Fibroblast of the aortic adventitia (primary cell): Measurements from ENCODE around the gene HKDC1. TPM values are rescaled to one million over a fixed set of nuclear protein-coding genes. Genes with fewer than 3 reads are reported as not detected.

ENCODE experiments used
- DNase-seq: peaks from one replicate; pipeline ENCODE4 v3.0.0-alpha.2; 2010; ENCODE audit warnings: low read depth
- H3K4me3 ChIP-seq: 2 replicates; pipeline ENCODE4 v1.5.1; 2011; ENCODE audit warnings: low read depth, mild to moderate bottlenecking, control low read depth, low read length, moderate library complexity
- total RNA-seq: library from RNA; depleted of rRNA; stranded (reverse); fragments of >200 nt; gene quantifications from 2 replicates; pipeline ENCODE4 v1.2.3, GENCODE V29; 2012; ENCODE audit warnings: low replicate concordance
- TF ChIP-seq, protein P1 (sequence below): IDR thresholded peaks from 2 replicates; pipeline ENCODE4 v1.5.1; 2011; ENCODE audit warnings: mild to moderate bottlenecking, low read length, control low read depth, inconsistent platforms; ENCODE audit not compliant: insufficient read depth

HKDC1 gene
- total RNA-seq, 1 donor, result 0.09 TPM

DNA sequence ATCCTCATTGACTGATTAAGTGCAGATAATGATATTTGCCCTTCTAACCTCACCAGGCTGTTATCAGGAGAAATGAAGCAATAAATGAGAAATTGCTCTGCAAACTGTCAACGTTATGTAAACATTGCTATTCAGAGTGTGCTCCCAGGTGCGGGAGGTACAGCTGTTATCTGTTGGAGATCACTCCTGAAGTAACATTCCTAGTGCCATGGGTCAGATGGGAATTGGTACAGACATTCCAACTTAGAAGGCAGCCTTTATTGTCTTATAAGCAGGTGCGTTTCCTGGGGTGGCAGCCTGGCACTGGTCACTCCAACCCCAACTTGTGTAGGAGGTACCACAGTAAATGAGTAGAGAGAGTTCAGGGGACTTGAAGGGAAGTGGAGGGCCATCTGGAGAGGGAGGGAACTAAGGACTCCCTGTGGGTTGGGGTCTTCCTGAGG, 95.0 kb downstream of the HKDC1 start:
- TF ChIP-seq, protein P1, sequence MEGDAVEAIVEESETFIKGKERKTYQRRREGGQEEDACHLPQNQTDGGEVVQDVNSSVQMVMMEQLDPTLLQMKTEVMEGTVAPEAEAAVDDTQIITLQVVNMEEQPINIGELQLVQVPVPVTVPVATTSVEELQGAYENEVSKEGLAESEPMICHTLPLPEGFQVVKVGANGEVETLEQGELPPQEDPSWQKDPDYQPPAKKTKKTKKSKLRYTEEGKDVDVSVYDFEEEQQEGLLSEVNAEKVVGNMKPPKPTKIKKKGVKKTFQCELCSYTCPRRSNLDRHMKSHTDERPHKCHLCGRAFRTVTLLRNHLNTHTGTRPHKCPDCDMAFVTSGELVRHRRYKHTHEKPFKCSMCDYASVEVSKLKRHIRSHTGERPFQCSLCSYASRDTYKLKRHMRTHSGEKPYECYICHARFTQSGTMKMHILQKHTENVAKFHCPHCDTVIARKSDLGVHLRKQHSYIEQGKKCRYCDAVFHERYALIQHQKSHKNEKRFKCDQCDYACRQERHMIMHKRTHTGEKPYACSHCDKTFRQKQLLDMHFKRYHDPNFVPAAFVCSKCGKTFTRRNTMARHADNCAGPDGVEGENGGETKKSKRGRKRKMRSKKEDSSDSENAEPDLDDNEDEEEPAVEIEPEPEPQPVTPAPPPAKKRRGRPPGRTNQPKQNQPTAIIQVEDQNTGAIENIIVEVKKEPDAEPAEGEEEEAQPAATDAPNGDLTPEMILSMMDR, result no peak
- H3K4me3 ChIP-seq, result no peak overlapping the region
- DNase-seq, result no peak

DNA sequence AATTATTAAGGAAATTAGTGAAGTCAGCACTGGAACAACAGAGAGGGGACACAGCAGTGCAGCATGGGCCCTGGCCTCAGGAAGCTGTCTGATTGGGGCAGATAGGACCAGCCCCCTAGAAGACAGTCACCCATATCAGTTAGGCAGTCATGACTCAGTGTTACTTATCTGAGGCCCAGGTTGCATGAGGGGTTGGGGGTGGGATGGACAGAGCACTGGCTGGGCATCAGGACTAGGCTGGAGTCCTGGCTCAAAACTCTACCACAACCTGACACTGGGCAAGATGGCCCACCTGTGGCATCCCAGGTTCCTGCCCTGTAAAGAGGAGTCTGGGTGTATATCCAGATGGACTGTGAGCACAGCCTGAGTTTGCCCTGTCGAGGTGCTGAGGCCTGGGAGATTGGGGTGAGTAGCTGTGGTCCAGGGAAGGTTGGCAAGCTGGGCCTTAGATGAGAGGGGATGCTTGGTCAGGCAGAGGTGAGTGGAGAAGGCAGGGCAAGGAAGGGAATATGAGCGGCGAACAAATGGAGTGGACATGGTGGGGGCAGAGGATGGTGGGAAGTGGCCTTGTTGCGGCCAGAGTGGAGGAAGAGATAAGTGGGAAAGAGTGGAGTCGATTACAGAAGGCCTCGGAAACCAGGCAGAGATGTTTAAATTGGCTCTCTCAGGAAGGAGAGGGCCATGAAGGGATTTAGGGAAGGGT, 95.6 kb downstream of the HKDC1 start:
- no peak for DNase-seq
- H3K4me3 ChIP-seq, result no peak overlapping the region
- TF ChIP-seq, protein P1, result no peak

DNA sequence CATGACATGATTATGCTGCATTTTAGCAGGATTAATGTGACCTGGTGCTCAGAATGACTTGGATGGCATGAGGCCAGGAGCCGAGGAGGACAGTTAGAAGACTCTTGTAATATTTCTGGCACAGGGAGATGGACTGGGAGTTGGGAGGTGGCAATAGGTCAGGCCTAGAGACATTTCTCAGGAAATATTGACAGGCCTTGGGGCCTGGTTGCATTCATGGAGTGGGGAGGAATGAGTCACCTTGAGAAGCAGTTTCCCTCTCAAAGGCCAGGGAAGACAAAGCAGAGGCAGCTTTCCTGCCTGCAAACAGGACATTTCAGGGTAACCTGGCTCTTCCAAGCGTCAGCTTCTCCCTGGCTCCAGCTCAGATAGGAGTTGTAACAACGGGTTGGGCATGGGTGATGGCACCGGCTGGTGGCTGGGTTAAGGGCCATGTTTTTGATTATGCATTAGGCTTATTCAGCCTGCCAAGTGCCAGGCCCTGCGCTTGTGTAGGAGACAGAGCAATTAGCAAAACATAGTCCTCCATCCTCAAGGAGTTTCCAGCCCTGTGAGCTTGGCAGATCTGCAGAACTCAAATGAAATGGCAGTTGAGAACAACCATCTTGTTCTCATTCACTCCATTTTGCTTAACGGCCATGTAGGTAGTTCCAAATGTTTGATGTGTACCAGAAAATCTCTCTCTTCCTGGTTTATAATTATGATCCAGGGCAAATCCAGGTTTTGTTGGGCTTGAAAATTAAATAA, 96.4 kb downstream of the HKDC1 start:
- DNase-seq, result peak; percentile 57
- TF ChIP-seq, protein P1, result no peak
- H3K4me3 ChIP-seq, result no peak overlapping the region

Other genes with a start within 250 kb of the HKDC1 start
- gene KIFBP, start 231.5 kb upstream of the HKDC1 start, total RNA-seq, result 37.9 and 59.3 TPM in 2 replicates
- gene SRGN, start 132.2 kb upstream of the HKDC1 start, total RNA-seq, result 65.8 and 127 TPM in 2 replicates
- 49.2 and 54.9 TPM in 2 replicates for gene VPS26A, start 96.2 kb upstream of the HKDC1 start, total RNA-seq
- gene SUPV3L1, start 40.1 kb upstream of the HKDC1 start, total RNA-seq, result 31.0 and 67.4 TPM in 2 replicates
- 84.1 and 98.2 TPM in 2 replicates for gene HK1, start 58.2 kb downstream of the HKDC1 start, total RNA-seq
- gene TACR2, start 196.6 kb downstream of the HKDC1 start, total RNA-seq, result 0.18 TPM in 1 of 2 replicates, not detected in the other
- 0.27 and 1.2 TPM in 2 replicates for gene TSPAN15, start 231.1 kb downstream of the HKDC1 start, total RNA-seq